OCI-LY7 (cell line): ENCODE results near the gene APBA1.

Experiments
- CTCF ChIP-seq: fragments of 200-600 bp; sonication (generic); conservative IDR thresholded peaks from 2 replicates; pipeline ENCODE4 v1.5.1; 2014; ENCODE audit warnings: mild to moderate bottlenecking, antibody characterized with exemption, low read length, moderate library complexity, mixed read lengths
- EZH2phosphoT487 ChIP-seq: fragments of 200-600 bp; sonication (generic); IDR thresholded peaks from 2 replicates; pipeline ENCODE4 v1.6.1; 2018; ENCODE audit warnings: low read depth, borderline replicate concordance, mild to moderate bottlenecking, mixed run types, antibody characterized with exemption, low read length, moderate library complexity, mixed read lengths

DNA sequence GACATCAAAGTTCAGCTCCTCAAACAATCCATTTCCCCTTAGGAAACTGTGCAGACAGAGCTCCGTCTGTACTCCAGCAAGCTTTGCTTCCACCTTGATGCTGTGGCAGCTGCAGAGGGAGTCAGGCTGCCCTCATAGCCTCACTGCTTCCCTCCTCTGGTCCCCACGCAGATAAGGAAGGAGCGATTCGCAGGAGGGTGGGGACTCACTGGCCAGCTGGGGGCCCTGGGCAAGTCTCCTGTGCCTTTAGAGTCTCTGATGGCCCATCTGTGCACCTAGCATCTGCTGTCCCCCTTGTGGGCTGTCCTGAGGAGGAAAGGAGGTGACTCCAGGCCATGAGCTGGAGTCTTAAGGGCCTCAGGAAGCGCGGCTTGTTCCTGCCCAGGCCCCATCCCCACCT is 225.7 kb downstream of the APBA1 start:
- TF ChIP-seq CTCF (no peak), EZH2phosphoT487 (no peak)
